Psoas muscle (tissue), 8 donors: Measurements from ENCODE around the gene CTIF. TPM values are rescaled to one million over a fixed set of nuclear protein-coding genes. Genes with fewer than 3 reads are reported as not detected.

Experiments used
- ATAC-seq, 4 donors: fragments of 200-7000 bp; cut with Tn5 transposase; one replicate each; pipeline ENCODE4 v1.9.1; 2020; ENCODE audit warnings: moderate library complexity in 3 of 4, mild to moderate bottlenecking in 2 of 4
- DNase-seq, 2 donors: peaks; one replicate each; pipeline ENCODE4 v3.0.0-alpha.2; 2020
- H3K27ac ChIP-seq: fragments of 200-600 bp; one replicate; pipeline ENCODE4 v1.8.0; 2022
- H3K27me3 ChIP-seq, 3 donors: fragments of 200-600 bp in 1 of 3; one replicate each; pipeline versions ENCODE4 v1.6.1 to v1.8.0; 2013 to 2022; ENCODE audit warnings: low read length in 2 of 3, mild to moderate bottlenecking in 2 of 3, moderate library complexity in 1 of 3; ENCODE audit not compliant: insufficient read depth in 3 of 3
- H3K36me3 ChIP-seq, 2 donors: fragments of 200-600 bp in 1 of 2; one replicate each; pipeline versions ENCODE4 v1.6.1 to v1.8.0; 2013 to 2022; ENCODE audit warnings: low read depth in 1 of 2, mild to moderate bottlenecking in 1 of 2, moderate library complexity in 1 of 2; ENCODE audit not compliant: insufficient read depth in 1 of 2
- H3K4me1 ChIP-seq: fragments of 200-600 bp; one replicate; pipeline ENCODE4 v1.8.0; 2022
- H3K4me3 ChIP-seq: fragments of 200-600 bp; one replicate; pipeline ENCODE4 v1.8.0; 2022; ENCODE audit warnings: mild to moderate bottlenecking
- H3K9me3 ChIP-seq: fragments of 200-600 bp; one replicate; pipeline ENCODE4 v1.8.0; 2022
- WGBS, 3 donors: extraction: QIAGEN DNeasy Blood & Tissue Kit; methylation state at CpG; one replicate each; pipeline versions ENCODE4 v1.1.6 to v1.1.7; 2013; 5-methylcytosine and 5-hydroxymethylcytosine counted together
- intact Hi-C, 2 donors: fragments of 100-400 bp; cut with DNase I; formaldehyde crosslinking; loops; one replicate each; pipeline versions ENCODE4 v1.11.0 to v1.14.2; 2022
- polyA plus RNA-seq, 3 donors: library from polyadenylated mRNA; stranded (reverse); fragments of 200-250 nt; gene quantifications; one replicate each; pipeline ENCODE4 v1.2.3, GENCODE V29; 2013
- total RNA-seq, 4 donors: library from RNA; stranded (reverse); fragmentation: NEBNext Ultra II Directional in 2 of 4; extraction: Animal tissue kit (Norgen Biotek cat#: 25700) in 2 of 4; gene quantifications; one replicate each; pipeline versions ENCODE4 v1.2.1 to v1.2.4, GENCODE V29; 2021 to 2023
- TF ChIP-seq, protein P1 (sequence below): fragments of 200-600 bp; IDR thresholded peaks from one replicate; pipeline ENCODE4 v1.8.0; 2022; ENCODE audit warnings: antibody characterized with exemption
- donor health status: healthy with polysubstance abuse.
- donor health status: DM: no; HTN: no; CAD: no; lungs with moderate emphysema.
- donor health status: Bipolar disorder and iron deficiency.
- donor health status: healthy.
- donor health status: DM: yes; HTN: yes; CAD: no.
- donor health status: DM: no; HTN: no; CAD: no.
- donor health status: DM: no; HTN: no; CAD: no.
- donor health status: DM: yes; HTN: yes; CAD: no.

CTIF gene
- total and polyA plus RNA-seq, 7 donors, result 11.3 to 40.5 (median 26.9) TPM

DNA sequence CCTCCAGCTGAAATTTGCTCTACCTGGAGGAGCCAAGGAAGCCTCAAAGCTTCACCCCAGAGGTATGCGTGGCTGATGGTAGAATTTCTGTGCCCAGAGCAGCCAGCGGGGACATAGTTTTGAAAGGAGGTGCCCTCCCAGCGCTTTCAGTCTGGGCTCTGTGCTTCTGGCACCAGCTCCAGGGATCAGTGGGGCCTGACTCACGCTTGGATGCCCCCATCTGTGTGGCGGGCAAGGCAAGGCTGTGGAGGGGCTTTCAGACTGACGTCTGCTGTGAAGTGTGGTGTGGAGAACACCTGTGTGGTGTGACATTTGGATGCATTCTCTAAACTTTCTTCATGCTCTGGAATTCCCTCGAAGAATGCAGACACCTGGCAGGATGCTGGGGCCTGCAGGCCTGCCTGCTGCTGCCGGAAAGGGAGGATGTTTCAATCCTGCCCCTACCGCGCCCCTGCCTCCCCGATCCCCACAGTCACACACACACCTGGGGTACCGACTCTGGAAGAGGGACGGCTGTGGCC lies 84.1 kb downstream of the CTIF start:
- WGBS, 3 donors, result 64 to 69% (median 67%) methylated on average over 13 of the region's 13 CpGs

DNA sequence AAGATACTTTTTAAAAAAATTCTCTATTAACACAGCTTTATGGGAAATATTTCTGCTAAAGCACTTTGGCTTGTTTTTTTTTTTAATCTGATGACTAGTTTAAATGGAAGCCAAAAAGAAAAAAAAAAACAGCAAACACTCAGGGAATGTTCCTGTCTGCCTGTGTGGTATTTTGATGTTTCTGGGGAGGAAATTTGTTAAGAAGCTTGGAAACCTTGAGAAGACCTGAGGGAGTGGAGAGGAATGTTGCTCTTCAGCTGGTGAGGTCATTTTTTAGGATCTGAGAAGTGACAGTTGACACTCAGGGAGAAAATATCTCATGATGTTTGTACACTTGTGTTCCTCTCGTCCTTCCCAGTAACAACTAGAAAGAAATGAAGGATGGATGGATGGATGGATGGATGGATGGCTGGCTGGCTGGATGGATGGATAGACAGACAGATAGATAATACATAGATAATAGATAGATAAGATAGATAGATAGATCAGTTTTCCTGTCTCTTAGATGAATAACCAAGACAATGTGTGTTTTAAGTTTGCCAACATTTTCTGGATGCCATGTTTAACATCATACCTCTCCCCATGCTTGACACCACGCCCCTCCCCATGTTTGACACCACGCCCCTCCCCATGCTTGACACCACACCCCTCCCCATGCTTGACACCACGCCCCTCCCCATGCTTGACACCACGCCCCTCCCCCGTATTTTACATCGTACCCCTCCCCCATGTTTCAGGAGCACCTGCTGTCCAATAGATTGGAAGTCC lies 84.8 kb downstream of the CTIF start:
- no peak for DNase-seq
- H3K4me1 ChIP-seq, result no peaks in the 10 kb centered on the region
- H3K27me3 ChIP-seq, result no peaks in the 10 kb centered on the region
- no peaks in the 10 kb centered on the region for H3K9me3 ChIP-seq
- WGBS, 3 donors, result 78 to 81% (median 79%) methylated on average over 7 of the region's 7 CpGs
- no peak for ATAC-seq
- peaks cover 0 to 31% of the 10 kb centered on the region in 2 donors for H3K36me3 ChIP-seq
- TF ChIP-seq, protein P1, sequence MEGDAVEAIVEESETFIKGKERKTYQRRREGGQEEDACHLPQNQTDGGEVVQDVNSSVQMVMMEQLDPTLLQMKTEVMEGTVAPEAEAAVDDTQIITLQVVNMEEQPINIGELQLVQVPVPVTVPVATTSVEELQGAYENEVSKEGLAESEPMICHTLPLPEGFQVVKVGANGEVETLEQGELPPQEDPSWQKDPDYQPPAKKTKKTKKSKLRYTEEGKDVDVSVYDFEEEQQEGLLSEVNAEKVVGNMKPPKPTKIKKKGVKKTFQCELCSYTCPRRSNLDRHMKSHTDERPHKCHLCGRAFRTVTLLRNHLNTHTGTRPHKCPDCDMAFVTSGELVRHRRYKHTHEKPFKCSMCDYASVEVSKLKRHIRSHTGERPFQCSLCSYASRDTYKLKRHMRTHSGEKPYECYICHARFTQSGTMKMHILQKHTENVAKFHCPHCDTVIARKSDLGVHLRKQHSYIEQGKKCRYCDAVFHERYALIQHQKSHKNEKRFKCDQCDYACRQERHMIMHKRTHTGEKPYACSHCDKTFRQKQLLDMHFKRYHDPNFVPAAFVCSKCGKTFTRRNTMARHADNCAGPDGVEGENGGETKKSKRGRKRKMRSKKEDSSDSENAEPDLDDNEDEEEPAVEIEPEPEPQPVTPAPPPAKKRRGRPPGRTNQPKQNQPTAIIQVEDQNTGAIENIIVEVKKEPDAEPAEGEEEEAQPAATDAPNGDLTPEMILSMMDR, result no peak
- H3K27ac ChIP-seq, result no peak overlapping the region
- H3K4me3 ChIP-seq, result no peak overlapping the region
- intact Hi-C loops, result no loop called here

More for the DNA sequence above, 84.1 kb downstream of the CTIF start:
- intact Hi-C loops, result no loop called here
- Histone ChIP-seq H3K9me3 (no peaks in the 10 kb centered on the region), H3K4me3 (no peak overlapping the region), H3K4me1 (no peaks in the 10 kb centered on the region), H3K27me3 (no peaks in the 10 kb centered on the region), H3K27ac (no peak overlapping the region), H3K36me3 (peaks cover 0 to 24% of the 10 kb centered on the region in 2 donors)
- ATAC-seq (peak in 1 of 4 donors; percentile 21), DNase-seq (no peak)
- TF ChIP-seq, protein P1, result no peak

DNA sequence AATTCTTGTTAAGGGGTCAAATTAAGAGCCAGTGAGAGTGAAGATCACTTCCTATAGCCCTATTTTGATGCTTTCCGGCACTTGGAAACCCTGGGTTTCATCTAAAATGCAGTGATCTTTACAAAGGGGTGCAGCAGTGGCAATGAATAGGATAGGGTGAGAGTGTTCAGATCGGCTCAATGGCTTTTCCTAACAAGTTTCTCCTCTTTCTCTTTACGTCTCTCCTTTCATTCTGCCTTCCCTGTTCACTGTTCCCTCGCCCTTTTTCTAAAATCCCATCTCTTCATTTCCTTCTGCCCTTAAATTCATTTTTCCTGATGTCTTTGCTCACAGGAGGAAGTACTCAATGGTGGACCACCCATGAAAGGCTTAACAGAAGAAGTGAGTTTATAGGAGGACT lies 86.0 kb downstream of the CTIF start:
- H3K36me3 ChIP-seq, result peaks cover 0 to 30% of the 10 kb centered on the region in 2 donors
- ATAC-seq (no peak), DNase-seq (no peak)
- no peak overlapping the region for H3K4me3 ChIP-seq
- no peaks in the 10 kb centered on the region for H3K4me1 ChIP-seq
- H3K9me3 ChIP-seq, result no peaks in the 10 kb centered on the region
- WGBS, 3 donors, result 88 to 96% (median 93%) methylated on average over 4 of the region's 4 CpGs
- no peak overlapping the region for H3K27ac ChIP-seq
- intact Hi-C loops, result no loop called here
- H3K27me3 ChIP-seq, result no peaks in the 10 kb centered on the region
- TF ChIP-seq, protein P1, result no peak

DNA sequence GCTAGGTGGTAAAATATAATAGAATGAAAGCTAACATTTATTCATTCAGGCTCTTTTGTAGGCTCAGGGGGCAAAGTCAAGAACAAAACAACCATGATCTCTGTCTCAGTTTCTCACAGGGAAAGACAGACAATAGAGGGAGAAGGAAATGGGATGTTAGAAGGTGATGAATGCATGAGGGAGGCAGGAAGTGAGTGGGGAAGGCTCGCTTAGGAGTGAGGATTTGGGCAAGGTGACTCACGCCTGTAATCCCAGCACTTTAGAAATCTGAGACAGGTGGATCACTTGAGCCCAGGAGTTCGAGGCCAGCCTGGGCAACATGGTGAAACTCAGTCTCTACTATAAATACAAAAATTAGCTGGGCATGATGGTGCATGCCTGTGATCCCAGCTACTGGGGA lies 88.4 kb downstream of the CTIF start:
- WGBS, 3 donors, result 61 to 88% (median 70%) methylated on average over 3 of the region's 3 CpGs

More for the DNA sequence above, 88.4 kb downstream of the CTIF start:
- Histone ChIP-seq H3K4me1 (no peaks in the 10 kb centered on the region), H3K9me3 (no peaks in the 10 kb centered on the region), H3K27me3 (no peaks in the 10 kb centered on the region), H3K36me3 (peaks cover 0 to 25% of the 10 kb centered on the region in 2 donors), H3K4me3 (no peak overlapping the region), H3K27ac (no peak overlapping the region)
- TF ChIP-seq, protein P1, result no peak
- no peak for ATAC-seq
- intact Hi-C loops, result no loop called here
- no peak for DNase-seq
